Stomach (tissue), 4 donors: Measurements from ENCODE around the gene NAALADL2.

ENCODE experiments used
- POLR2A ChIP-seq, 4 donors: fragments of 450-650 bp; IDR thresholded peaks; one replicate each; pipeline ENCODE4 v1.6.1; 2016; ENCODE audit warnings: antibody characterized with exemption in 4 of 4, control low read depth in 2 of 4, mild to moderate bottlenecking in 1 of 4, moderate library complexity in 1 of 4
- TF ChIP-seq, protein P1 (sequence below), 7 experiments: fragments of 450-650 bp in 4 of 7; fragments of 200-600 bp in 3 of 7; sonication (generic) in 3 of 7; IDR thresholded peaks; one replicate each; pipeline ENCODE4 v1.5.1; 2016 to 2019; ENCODE audit warnings: antibody characterized with exemption in 7 of 7, control low read depth in 2 of 7, mild to moderate bottlenecking in 1 of 7

DNA sequence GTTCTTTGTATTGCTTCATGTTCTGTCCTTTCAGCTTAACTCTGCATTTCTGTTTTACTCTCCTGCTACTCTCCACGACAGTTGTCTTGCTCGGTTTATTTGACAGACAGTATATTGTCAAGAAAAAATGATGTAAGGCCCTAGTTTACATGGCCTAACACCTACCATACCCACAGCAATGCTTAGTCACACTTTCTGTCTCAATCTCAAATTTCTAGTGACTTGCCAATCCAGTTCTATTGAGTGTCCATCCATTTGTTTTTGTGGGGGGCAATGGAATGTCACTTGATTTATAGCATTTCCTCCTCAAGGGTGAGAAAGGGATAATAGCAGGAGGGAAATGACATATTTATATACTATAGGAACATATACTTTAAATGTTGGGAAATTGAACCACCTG is 676.2 kb downstream of the NAALADL2 start:
- TF ChIP-seq, protein P1, sequence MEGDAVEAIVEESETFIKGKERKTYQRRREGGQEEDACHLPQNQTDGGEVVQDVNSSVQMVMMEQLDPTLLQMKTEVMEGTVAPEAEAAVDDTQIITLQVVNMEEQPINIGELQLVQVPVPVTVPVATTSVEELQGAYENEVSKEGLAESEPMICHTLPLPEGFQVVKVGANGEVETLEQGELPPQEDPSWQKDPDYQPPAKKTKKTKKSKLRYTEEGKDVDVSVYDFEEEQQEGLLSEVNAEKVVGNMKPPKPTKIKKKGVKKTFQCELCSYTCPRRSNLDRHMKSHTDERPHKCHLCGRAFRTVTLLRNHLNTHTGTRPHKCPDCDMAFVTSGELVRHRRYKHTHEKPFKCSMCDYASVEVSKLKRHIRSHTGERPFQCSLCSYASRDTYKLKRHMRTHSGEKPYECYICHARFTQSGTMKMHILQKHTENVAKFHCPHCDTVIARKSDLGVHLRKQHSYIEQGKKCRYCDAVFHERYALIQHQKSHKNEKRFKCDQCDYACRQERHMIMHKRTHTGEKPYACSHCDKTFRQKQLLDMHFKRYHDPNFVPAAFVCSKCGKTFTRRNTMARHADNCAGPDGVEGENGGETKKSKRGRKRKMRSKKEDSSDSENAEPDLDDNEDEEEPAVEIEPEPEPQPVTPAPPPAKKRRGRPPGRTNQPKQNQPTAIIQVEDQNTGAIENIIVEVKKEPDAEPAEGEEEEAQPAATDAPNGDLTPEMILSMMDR (IDR thresholded peaks at IDR 0.05), result no peak
- no peak for TF ChIP-seq POLR2A (IDR thresholded peaks at IDR 0.05)
